Measurements from ENCODE around the gene GOLGA8F.
"Not testable (repeated sequence)": the region's sequence is repeated elsewhere in the genome, so short reads cannot be mapped to it uniquely, and the experiment has no call there.

The GOLGA8F gene, protein sequence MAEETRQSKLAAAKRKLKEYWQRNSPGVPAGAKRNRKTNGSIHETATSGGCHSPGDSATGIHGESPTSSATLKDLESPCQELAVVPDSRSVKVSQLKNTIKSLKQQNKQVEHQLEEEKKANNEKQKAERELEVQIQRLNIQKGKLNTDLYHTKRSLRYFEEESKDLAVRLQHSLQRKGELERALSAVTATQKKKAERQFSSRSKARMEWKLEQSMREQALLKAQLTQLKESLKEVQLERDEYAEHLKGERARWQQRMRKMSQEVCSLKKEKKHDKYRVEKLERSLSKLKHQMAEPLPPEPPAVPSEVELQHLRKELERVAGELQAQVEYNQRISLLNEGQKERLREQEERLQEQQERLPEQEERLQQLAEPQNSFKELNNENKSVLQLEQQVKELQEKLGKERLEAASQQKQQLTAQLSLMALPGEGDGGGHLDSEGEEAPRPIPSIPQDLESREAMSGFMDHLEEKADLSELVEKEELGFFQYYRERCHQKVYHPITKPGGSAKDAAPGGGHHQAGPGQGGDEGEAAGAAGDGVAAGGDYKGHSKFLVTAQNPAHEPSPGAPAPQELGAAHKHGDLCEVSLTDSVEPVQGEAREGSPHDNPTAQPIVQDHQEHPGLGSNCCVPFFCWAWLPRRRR

DNA sequence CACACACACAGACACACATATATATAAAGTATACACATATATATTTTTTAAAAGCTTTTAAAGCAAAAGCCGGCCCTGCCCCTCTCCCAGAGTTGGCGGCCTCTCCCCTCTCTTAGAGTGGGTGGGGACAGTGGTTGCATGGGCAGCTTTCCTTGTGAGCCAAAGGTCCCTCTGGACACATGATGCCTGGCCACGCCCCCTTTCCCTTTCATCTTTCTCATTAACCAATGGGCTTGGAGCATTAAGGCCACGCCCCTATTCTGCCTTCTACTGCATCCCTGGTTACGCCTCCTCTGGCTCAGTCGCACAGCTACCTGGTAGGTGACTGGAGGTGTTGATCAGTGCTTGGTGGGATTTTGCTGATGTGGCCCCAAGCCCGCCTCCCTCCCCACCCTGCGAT, at the start of gene GOLGA8F:
TSS of gene GOLGA8F (plus strand) at position 301 of the 400 bp plus-strand sequence. CDS start at position 399, 98 bp downstream.
- not testable (repeated sequence) for DNase-seq (ENCODE audit: low read depth in 2 of 2)

DNA sequence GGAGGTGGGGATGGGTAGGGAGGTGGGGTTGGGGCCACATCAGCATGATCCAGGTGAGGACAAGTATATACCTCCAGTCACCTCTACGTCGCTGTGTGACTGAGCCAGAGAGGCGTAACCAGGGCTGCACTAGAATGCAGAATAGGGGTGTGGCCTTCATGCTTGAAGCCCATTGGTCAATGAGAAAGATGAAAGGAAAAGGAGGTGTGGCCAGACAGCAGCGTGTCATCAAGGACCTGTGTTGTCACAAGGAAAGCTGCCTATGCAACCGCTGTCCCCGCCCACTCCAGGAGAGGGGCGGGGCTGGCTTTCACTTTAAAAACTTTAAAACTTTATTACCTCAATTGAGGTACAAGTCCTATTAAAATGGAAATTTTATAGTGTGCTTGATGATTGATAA, 20.5 kb upstream of the GOLGA8F start, which contains the start of gene GOLGA6L24:
TSS of gene GOLGA6L24 (minus strand) at position 101 of the 400 bp plus-strand sequence. CDS start at position 40, 61 bp downstream.
- DNase-seq (ENCODE audit: low read depth in 2 of 2) = not testable (repeated sequence)

DNA sequence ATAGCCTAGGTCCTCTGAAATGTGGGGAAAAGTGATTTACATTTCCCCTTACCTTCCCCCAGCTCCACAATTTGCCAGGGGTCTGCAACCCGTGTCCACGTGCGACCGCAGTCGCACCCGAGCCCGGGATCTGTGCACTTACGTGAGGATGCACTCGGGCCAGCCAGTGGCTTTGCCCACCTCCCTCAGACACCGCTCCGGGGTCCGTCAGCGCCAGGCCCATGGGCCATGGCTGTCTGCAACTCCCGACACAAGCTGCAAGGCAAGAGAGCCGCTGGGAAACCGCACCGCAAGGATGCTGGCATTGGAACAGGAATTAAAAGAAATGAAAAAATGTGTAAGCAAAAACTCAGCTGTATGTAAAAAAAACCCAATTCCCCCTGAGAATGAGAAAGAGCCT, 13.0 kb upstream of the GOLGA8F start:
- not testable (repeated sequence) for DNase-seq (ENCODE audit: low read depth in 2 of 2)

- DNase-seq (ENCODE audit: low read depth in 2 of 2) = not testable (repeated sequence)
Measured at GRCh38 chr15:28380053-28380452, 1.6 kb downstream of the GOLGA8F start.

- DNase-seq (ENCODE audit: low read depth in 2 of 2) = not testable (repeated sequence)
Measured at GRCh38 chr15:28396022-28396421, 17.6 kb downstream of the GOLGA8F start.

DNA sequence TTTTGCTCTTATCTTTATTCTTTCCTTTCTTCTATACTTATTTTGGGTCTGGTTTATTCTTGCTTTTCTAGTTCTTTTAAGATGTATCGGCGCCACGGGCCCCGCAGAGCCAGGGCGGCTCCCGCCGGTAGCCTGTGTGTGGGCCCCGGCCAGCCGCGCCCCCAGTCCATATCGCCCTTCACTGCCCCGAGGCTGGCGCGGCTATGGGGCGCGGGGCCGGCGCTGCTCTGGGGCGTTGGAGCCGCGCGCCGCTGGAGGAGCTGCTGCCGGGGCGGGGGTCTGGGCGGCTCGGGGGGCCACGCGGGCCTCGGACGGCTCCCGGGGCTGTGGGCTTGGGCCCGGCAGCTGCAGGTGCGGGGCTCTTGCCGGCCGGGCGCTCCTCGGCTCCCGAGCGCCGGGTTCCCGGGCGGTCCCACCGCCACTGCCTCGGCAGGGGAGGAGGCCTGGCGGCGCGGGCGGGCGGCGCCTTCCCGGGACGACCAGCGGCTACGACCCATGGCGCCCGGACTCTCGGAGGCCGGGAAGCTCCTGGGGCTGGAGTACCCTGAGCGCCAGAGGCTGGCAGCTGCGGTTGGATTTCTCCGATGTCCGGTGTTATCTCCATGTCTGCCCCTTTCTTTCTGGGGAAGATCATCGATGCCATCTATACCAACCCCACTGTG, 24.4 kb downstream of the GOLGA8F start:
- not testable (repeated sequence) for DNase-seq (ENCODE audit: low read depth in 2 of 2)

GRCh38 chr15:28420470-28420869, 42.0 kb downstream of the GOLGA8F start:
- DNase-seq (ENCODE audit: low read depth in 2 of 2) = not testable (repeated sequence)

DNA sequence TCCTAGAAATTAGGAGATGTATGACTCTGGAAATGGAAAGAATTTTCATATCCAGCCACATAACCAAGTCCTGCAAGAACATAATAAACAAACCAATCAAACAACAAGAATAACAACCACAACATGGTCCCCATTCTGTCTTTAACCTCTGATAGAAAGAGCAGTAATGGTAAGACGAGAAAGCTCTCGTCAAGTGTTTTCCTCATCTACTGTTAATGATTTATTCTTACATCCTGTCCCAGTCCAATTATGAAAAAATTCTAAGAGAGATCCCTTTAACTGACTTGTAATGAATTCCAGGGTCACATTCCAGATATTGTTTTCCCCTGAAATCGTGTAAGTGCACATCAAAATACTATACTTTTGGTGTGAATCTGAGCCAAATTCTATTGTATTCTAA, 57.1 kb downstream of the GOLGA8F start:
- not testable (repeated sequence) for DNase-seq (ENCODE audit: low read depth in 2 of 2)
